A549 treated with CORT108297 at 1 μM for 4 hours (cell line): ENCODE data around the gene KIAA0753. TPM values are rescaled to one million over a fixed set of nuclear protein-coding genes. Genes with fewer than 3 reads are reported as not detected.

Experiments
- total RNA-seq: library from RNA; stranded (reverse); fragments of 200-300 nt; extraction: Qiagen RNA extraction; gene quantifications from 5 replicates; pipeline ENCODE4 v1.2.3, GENCODE V29; 2022

The KIAA0753 gene
- total RNA-seq: 18.9 to 20.5 TPM (median 19.5 TPM) in 5 replicates

DNA sequence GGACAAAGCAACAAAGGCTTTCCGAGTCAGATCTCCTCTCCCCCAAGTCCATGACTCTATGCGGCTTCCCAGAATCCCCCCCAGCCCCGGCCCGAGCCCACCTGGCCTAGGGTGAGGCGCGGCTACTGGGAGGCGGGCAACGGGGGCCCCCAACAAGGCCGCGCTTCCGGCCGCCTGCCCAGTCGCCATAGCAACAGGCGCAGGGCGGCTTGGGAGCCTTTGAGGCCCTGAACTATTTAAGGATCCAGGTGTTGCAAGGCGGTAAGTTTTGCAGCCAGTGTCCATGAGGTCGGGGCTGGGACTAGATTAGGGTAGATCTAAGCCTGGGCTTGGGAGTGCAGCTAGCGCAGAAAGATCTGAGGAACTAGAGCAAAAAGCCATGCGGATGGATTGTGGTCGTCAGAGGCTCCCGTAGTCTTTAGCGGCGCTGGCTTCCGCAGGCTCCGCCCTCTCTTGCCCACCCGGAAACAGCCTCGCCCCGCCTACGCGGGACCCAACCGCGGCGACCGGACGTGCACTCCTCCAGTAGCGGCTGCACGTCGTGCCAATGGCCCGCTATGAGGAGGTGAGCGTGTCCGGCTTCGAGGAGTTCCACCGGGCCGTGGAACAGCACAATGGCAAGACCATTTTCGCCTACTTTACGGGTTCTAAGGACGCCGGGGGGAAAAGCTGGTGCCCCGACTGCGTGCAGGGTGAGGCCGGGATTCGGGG, at the start of gene KIAA0753, which contains the start of gene TXNDC17:
Gene KIAA0753, minus strand, starts transcription at position 176 of the 711 bp plus-strand sequence. CDS start 5,608 bp downstream, outside the sequence.
Gene TXNDC17, plus strand, starts transcription at position 525 of the 711 bp plus-strand sequence. Its CDS starts 23 bp downstream, at position 548.

DNA sequence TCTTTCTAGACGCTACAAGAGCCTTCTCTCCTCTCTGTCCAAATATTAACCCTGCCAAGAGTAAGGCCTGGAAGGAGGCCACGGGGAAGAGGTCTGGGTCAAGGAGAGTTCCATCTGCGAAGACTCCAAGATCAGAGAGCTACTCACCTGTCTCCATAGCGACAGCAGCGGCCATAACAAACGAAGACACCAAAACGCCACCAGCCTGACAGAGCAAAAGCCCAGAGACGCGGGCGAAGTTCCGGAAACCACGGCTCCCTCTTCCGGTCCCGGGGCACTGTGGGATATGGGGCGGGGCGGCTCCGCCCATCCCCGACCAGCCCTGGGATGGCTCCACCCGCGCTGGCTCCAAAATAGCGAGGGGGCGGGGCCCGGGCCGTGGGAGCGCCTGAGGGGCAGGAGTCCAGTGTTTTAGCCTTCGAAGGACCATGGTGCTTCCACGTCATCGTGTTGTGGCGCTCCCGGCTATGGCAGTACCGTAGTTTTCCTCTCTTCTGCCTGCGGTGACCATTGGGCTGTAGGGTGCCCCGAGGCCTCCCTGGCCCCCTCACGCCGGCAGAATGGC, 10.9 kb upstream of the KIAA0753 start, which contains the start of the genes C17orf100 and MED31:
Gene C17orf100, plus strand, starts transcription at position 409 of the 565 bp plus-strand sequence. Its CDS starts 152 bp downstream, at position 561.
Gene MED31, minus strand, starts transcription at position 252 of the 565 bp plus-strand sequence. Its CDS starts 77 bp downstream, at position 175.

DNA sequence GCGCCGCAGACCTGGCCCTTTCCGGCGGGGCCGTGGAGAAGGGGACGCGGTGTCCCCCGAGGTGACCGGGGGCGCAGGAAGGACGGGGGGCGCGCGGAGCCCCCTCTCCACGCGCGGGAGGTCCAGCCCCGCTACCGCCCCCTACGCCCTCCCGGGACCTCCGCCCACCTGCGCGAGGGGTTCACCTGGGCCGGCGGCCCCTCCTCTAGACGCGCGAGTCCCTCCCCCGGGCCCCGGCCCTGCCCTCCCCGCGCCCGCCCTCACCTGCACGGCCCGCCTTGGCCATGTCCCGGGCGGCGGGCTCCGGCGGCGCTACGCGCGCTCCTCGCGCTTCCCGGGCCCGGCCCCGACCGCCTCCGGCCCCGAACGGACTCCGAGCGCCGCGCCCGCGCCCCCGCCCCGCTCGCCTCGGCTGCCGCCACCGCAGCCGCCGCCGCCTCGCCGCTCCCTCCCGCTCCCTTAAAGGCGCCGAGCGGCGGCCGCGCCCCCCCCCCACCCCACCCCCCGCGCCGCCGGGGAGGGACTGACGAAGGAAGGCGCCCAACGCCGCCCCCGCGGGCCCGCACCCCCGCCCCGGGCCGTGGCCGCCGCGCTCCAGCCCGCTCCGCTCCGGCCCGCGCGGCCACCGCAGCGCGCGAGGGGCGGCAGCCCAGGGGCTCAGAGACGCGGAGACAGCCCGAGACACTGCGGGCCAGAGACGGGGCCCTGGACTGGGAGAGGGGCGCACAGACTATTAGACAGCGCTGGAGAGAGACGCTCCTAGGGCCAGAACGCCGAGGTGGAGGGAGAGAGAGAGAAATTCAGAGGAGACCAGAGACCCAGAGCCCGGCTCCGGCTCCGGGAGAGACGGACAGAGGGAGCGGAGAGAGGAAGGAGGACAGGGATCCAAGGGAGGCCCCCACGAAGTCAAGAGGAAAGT, 84.1 kb downstream of the KIAA0753 start, which contains the start of gene PITPNM3:
Gene PITPNM3, minus strand, starts transcription at position 435 of the 919 bp plus-strand sequence. Its CDS starts 149 bp downstream, at position 286.

Other genes starting within 250 kb of the KIAA0753 start
- not detected in 5 replicates for gene AIPL1, start 205.6 kb downstream of the KIAA0753 start, total RNA-seq
- 35.0 to 53.2 TPM (median 46.2 TPM) in 5 replicates for gene PIMREG, start 196.3 kb downstream of the KIAA0753 start, total RNA-seq
- 1.4 to 2.7 TPM (median 2.0 TPM) in 5 replicates for gene PITPNM3, start 84.2 kb downstream of the KIAA0753 start, total RNA-seq
- 406 to 462 TPM (median 437 TPM) in 5 replicates for gene TXNDC17, start 349 bp upstream of the KIAA0753 start, total RNA-seq
- gene MED31, start 10.9 kb upstream of the KIAA0753 start, total RNA-seq: 21.4 to 40.1 TPM (median 30.8 TPM) in 5 replicates
- gene C17orf100, start 11.1 kb upstream of the KIAA0753 start, total RNA-seq: 2.4 to 3.3 TPM (median 3.0 TPM) in 5 replicates
- gene SLC13A5, start 72.7 kb upstream of the KIAA0753 start, total RNA-seq: 0.10 to 0.37 TPM (median 0.16 TPM) in 5 replicates
- 0.06 to 0.16 TPM in 2 of 5 replicates, not detected in the others for gene XAF1, start 115.3 kb upstream of the KIAA0753 start, total RNA-seq
- gene FBXO39, start 135.5 kb upstream of the KIAA0753 start, total RNA-seq: not detected in 5 replicates
- gene TEKT1, start 191.0 kb upstream of the KIAA0753 start, total RNA-seq: 0.07 to 0.24 TPM (median 0.18 TPM) in 3 of 5 replicates, not detected in the others